H9 (cell line): Measurements from ENCODE around the gene ANKRD35. TPM values are rescaled to one million over a fixed set of nuclear protein-coding genes. Genes with fewer than 3 reads are reported as not detected.

Experiments used
- DNase-seq: peaks from one replicate; pipeline ENCODE4 v3.0.0-alpha.2; 2017
- H2AFZ ChIP-seq: one replicate; pipeline ENCODE4 v1.6.1; 2013; ENCODE audit warnings: mild to moderate bottlenecking, low read length, control low read depth, moderate library complexity
- H2AK5ac ChIP-seq: 2 replicates; pipeline ENCODE4 v1.6.1; 2013; ENCODE audit warnings: low read length, control low read depth, mixed read lengths; ENCODE audit not compliant: insufficient read length
- H2BK120ac ChIP-seq: one replicate; pipeline ENCODE4 v1.6.1; 2013; ENCODE audit warnings: low read depth, mild to moderate bottlenecking, low read length, control low read depth, inconsistent platforms; ENCODE audit not compliant: poor library complexity, severe bottlenecking
- H2BK12ac ChIP-seq: 2 replicates; pipeline ENCODE4 v1.6.1; 2013; ENCODE audit warnings: low read length, control low read depth, mixed read lengths, low read depth; ENCODE audit not compliant: insufficient read length
- H2BK15ac ChIP-seq: 2 replicates; pipeline ENCODE4 v1.6.1; 2013; ENCODE audit warnings: low read depth, low read length, control low read depth
- H2BK20ac ChIP-seq: one replicate; pipeline ENCODE4 v1.6.1; 2013; ENCODE audit warnings: low read depth, mild to moderate bottlenecking, low read length, control low read depth, inconsistent platforms; ENCODE audit not compliant: poor library complexity, severe bottlenecking
- H2BK5ac ChIP-seq: 2 replicates; pipeline ENCODE4 v1.6.1; 2013; ENCODE audit warnings: low read length, control low read depth, mixed read lengths; ENCODE audit not compliant: insufficient read length
- H3K14ac ChIP-seq: 2 replicates; pipeline ENCODE4 v1.6.1; 2013; ENCODE audit warnings: low read length, control low read depth; ENCODE audit not compliant: insufficient read depth
- H3K18ac ChIP-seq: 2 replicates; pipeline ENCODE4 v1.6.1; 2013; ENCODE audit warnings: low read depth, mild to moderate bottlenecking, mixed read lengths, low read length, control low read depth; ENCODE audit not compliant: insufficient read length
- H3K23ac ChIP-seq: 2 replicates; pipeline ENCODE4 v1.6.1; 2013; ENCODE audit warnings: low read length, control low read depth, mixed read lengths, low read depth; ENCODE audit not compliant: insufficient read length
- H3K23me2 ChIP-seq: 2 replicates; pipeline ENCODE4 v1.6.1; 2013; ENCODE audit warnings: low read depth, mild to moderate bottlenecking, mixed read lengths, low read length, control low read depth; ENCODE audit not compliant: insufficient read length, poor library complexity, severe bottlenecking
- H3K27ac ChIP-seq: 2 replicates; pipeline ENCODE4 v1.5.1; 2013; ENCODE audit warnings: low read length, control low read depth, mixed read lengths, low read depth; ENCODE audit not compliant: insufficient read length
- H3K27me3 ChIP-seq: 2 replicates; pipeline ENCODE4 v1.6.1; 2013; ENCODE audit warnings: low read length, control low read depth, inconsistent platforms; ENCODE audit not compliant: insufficient read depth
- H3K4ac ChIP-seq: 2 replicates; pipeline ENCODE4 v1.6.1; 2013; ENCODE audit warnings: low read depth, mild to moderate bottlenecking, control low read depth, inconsistent platforms, low read length, moderate library complexity
- H3K4me1 ChIP-seq: 2 replicates; pipeline ENCODE4 v1.6.1; 2013; ENCODE audit warnings: low read length, control low read depth, inconsistent platforms; ENCODE audit not compliant: insufficient read depth
- H3K4me2 ChIP-seq: 2 replicates; pipeline ENCODE4 v1.6.1; 2013; ENCODE audit warnings: low read length, control low read depth, mixed read lengths; ENCODE audit not compliant: insufficient read length, insufficient read depth
- H3K56ac ChIP-seq: 2 replicates; pipeline ENCODE4 v1.6.1; 2013; ENCODE audit warnings: low read depth, mild to moderate bottlenecking, mixed read lengths, low read length, control low read depth; ENCODE audit not compliant: insufficient read length
- H3K79me1 ChIP-seq: 2 replicates; pipeline ENCODE4 v1.6.1; 2013; ENCODE audit warnings: low read depth, mild to moderate bottlenecking, moderate library complexity, low read length, control low read depth, inconsistent platforms; ENCODE audit not compliant: insufficient read depth, poor library complexity, severe bottlenecking
- H3K79me2 ChIP-seq: 2 replicates; pipeline ENCODE4 v1.6.1; 2013; ENCODE audit warnings: low read length, control low read depth, inconsistent platforms; ENCODE audit not compliant: insufficient read depth
- H3K9ac ChIP-seq: 2 replicates; pipeline ENCODE4 v1.6.1; 2013; ENCODE audit warnings: low read length, control low read depth, mixed read lengths; ENCODE audit not compliant: insufficient read length; ENCODE audit errors: extremely low read depth
- H3K9me3 ChIP-seq: one replicate; pipeline ENCODE4 v1.6.1; 2013; ENCODE audit warnings: low read depth, low read length, inconsistent platforms; ENCODE audit not compliant: control insufficient read depth
- H3T11ph ChIP-seq: one replicate; pipeline ENCODE4 v1.6.1; 2013; ENCODE audit warnings: mild to moderate bottlenecking, low read length, control low read depth, inconsistent platforms
- H4K20me1 ChIP-seq: one replicate; pipeline ENCODE4 v1.6.1; 2013; ENCODE audit not compliant: control insufficient read depth, insufficient read length, insufficient read depth
- H4K5ac ChIP-seq: 2 replicates; pipeline ENCODE4 v1.6.1; 2013; ENCODE audit warnings: low read depth, mild to moderate bottlenecking, mixed read lengths, low read length, control low read depth; ENCODE audit not compliant: insufficient read length
- H4K8ac ChIP-seq: replicated peaks from 2 replicates; pipeline ENCODE4 v1.6.1; 2013; ENCODE audit warnings: low read length, control low read depth, mixed read lengths, low read depth; ENCODE audit not compliant: insufficient read length
- H4K91ac ChIP-seq: 2 replicates; pipeline ENCODE4 v1.6.1; 2013; ENCODE audit warnings: low read depth, mild to moderate bottlenecking, moderate library complexity, mixed read lengths, low read length, control low read depth; ENCODE audit not compliant: insufficient read length
- H3K27ac Mint-ChIP-seq, 3 experiments: 2 replicates in 2 of 3; 3 replicates in 1 of 3; pipeline ENCODE4 v1.8.0; 2020 to 2021; ENCODE audit warnings: mixed read lengths in 3 of 3, mild to moderate bottlenecking in 1 of 3, moderate library complexity in 1 of 3
- H3K27me3 Mint-ChIP-seq: 2 replicates; pipeline ENCODE4 v1.8.0; 2021; ENCODE audit warnings: low read depth, mild to moderate bottlenecking, moderate library complexity, mixed read lengths
- H3K36me3 Mint-ChIP-seq, 3 experiments: 2 replicates in 2 of 3; 3 replicates in 1 of 3; pipeline ENCODE4 v1.8.0; 2020 to 2021; ENCODE audit warnings: low read depth in 3 of 3, mixed read lengths in 3 of 3; ENCODE audit not compliant: insufficient read depth in 1 of 3
- H3K4me1 Mint-ChIP-seq, 2 experiments: 2 replicates each; pipeline ENCODE4 v1.8.0; 2020; ENCODE audit warnings: mixed read lengths in 2 of 2
- H3K4me3 Mint-ChIP-seq, 2 experiments: 2 replicates in 1 of 2; 3 replicates in 1 of 2; pipeline ENCODE4 v1.8.0; 2020 to 2021; ENCODE audit warnings: mild to moderate bottlenecking in 2 of 2, mixed read lengths in 2 of 2, moderate library complexity in 1 of 2
- H3K9me3 Mint-ChIP-seq, 2 experiments: 2 replicates in 1 of 2; 3 replicates in 1 of 2; pipeline ENCODE4 v1.8.0; 2020; ENCODE audit warnings: mild to moderate bottlenecking in 2 of 2, mixed read lengths in 2 of 2, moderate library complexity in 1 of 2
- CTCF ChIP-seq: fragments of 200-600 bp; sonication (generic); conservative IDR thresholded peaks from 3 replicates; pipeline ENCODE4 v1.8.0; 2021; ENCODE audit warnings: antibody characterized with exemption, mild to moderate bottlenecking
- WGBS: extraction: QIAGEN DNeasy Blood & Tissue Kit; methylation state at CpG from one replicate; pipeline ENCODE4 v1.1.7; 2013; ENCODE audit warnings: missing lambda C conversion rate, low lambda C conversion rate, mixed read lengths; ENCODE audit not compliant: insufficient read length; ENCODE audit errors: extremely low coverage; 5-methylcytosine and 5-hydroxymethylcytosine counted together
- total RNA-seq: library from RNA; stranded (reverse); gene quantifications from 2 replicates; pipeline ENCODE4 v1.2.1, GENCODE V29; 2021

Gene ANKRD35
- total RNA-seq, 1 experiment from 2014 or later: 0.28 TPM

- H4K5ac ChIP-seq: no peak overlapping the region
- no CpG with 5 or more reads among the region's 1 CpG for WGBS
- no peaks in the 10 kb centered on the region for H3K79me2 ChIP-seq
- H2BK5ac ChIP-seq: no peak overlapping the region
- H3K36me3 Mint-ChIP-seq: no peaks in the 10 kb centered on the region
- H3K27ac ChIP-seq: no peak overlapping the region
- no peak overlapping the region for H3K4ac ChIP-seq
- peaks cover 32 to 41% of the 10 kb centered on the region in 2 experiments for H3K4me1 Mint-ChIP-seq
- no peak overlapping the region for H2AK5ac ChIP-seq
- no peak overlapping the region for H2BK120ac ChIP-seq
- H2AFZ ChIP-seq: no peak overlapping the region
- H3K9me3 ChIP-seq: no peaks in the 10 kb centered on the region
- H3K23me2 ChIP-seq: peaks cover 7% of the 10 kb centered on the region
- H3K9me3 Mint-ChIP-seq: no peaks in the 10 kb centered on the region
- H3K27me3 Mint-ChIP-seq: peaks cover 33% of the 10 kb centered on the region
- no peak overlapping the region for H3K4me2 ChIP-seq
- H4K20me1 ChIP-seq: no peaks in the 10 kb centered on the region
- H3K14ac ChIP-seq: no peak overlapping the region
- H2BK15ac ChIP-seq: no peak overlapping the region
- DNase-seq: no peak
- no peak overlapping the region for H3K18ac ChIP-seq
- no peak for TF ChIP-seq CTCF
- no peak overlapping the region for H2BK20ac ChIP-seq
- H4K91ac ChIP-seq: no peak overlapping the region
- H3K56ac ChIP-seq: no peak overlapping the region
- H3K4me3 Mint-ChIP-seq: peak overlapping the region in 1 of 2 experiments; percentile 40; a peak in 2 of 5 replicates
- no peak overlapping the region for H3T11ph ChIP-seq
- H3K27ac Mint-ChIP-seq: no peak overlapping the region
- H2BK12ac ChIP-seq: no peak overlapping the region
- no peaks in the 10 kb centered on the region for H3K79me1 ChIP-seq
- H3K4me1 ChIP-seq: peaks cover under 1% of the 10 kb centered on the region; the same call in 1 of the 2 replicates
- no peak overlapping the region for H3K23ac ChIP-seq
- no peak overlapping the region for H3K9ac ChIP-seq
- no peak overlapping the region for H4K8ac ChIP-seq
- H3K27me3 ChIP-seq: peaks cover 8% of the 10 kb centered on the region; the same call in 1 of the 2 replicates
Measured at GRCh38 chr1:145884675-145885074, 991 bp downstream of the ANKRD35 start.
